ENCODE data around the gene HDGF.
"Not testable (repeated sequence)": the region's sequence is repeated elsewhere in the genome, so short reads cannot be mapped to it uniquely, and the experiment has no call there.

Gene HDGF

DNA sequence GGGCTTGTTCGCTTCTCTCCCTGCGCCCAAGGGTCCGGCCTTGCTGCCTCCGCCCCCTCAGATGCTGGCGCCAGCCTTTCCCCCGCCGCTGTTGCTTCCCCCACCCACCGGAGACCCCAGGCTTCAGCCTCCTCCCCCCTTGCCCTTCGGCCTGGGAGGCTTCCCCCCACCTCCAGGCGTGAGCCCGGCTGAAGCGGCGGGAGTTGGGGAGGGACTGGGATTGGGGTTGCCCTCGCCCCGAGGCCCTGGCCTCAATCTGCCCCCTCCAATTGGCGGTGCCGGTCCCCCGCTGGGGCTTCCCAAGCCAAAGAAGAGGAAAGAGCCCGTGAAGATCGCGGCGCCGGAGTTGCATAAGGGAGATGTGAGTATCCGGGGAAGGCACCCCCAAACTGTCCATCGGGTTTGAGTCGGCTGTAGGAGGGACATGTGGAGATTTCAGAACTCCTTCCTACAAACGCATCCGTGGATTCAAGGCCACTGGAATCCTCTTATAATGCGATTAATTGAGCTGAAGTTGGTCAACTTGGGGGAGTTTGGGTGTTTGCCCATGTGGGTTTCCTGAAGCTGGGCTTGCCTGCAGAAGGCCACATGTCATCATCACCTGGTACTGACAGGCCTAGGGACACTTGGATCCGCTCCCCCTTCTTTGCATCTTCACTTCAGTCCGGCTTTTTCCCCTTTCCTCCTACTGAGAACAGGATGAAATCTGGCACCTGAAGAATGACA lies 16.6 kb upstream of the HDGF start:
- DNase-seq, result peak in 4 of 10 donors; percentile 16 to 87 (median 80)
- intact Hi-C loops (cut with DNase I), result loop anchor here (1.0 kb wide), 2 partner anchors 17 to 27 kb away; partner anchors contain the start of genes HDGF and MRPL24

DNA sequence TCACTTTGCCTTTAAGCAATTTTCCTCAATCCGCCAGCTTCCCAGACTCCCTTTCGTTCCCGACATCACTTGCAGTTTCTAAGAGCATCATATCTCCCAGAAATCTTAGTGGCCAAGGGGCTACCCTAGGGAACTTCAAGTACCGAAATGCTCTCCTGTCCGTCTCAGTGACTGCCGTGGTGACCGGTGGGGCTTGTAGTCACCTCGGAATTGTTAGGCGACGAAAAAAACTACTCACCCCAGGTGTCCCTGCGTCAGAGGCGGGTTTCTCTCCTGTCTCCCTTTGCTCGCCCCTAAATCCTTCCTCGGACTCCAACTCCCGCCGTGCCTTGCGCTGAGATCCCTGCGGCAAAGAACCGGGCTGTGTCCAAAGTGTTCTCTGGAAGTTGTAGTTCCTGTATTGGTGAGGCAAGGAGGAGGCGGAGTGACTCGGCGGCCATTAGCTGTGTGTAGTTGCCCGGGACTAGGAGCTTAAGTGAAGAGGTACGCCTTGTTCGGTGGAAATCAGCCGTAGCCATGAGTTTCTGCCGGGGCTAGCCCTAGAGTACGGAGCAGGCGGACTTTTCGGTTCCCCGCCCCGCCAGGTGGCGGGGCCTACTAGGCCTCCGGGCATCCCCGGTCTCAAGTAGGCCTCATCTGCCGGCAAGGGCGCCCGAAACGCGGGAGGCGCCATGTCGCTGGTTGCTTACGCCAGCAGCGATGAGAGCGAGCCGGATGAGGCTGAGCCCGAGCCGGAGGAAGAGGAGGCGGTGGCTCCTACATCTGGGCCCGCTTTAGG lies 15.8 kb upstream of the HDGF start, which contains the start of gene PRCC:
Gene PRCC (plus strand): TSS at position 435 of the 778 bp plus-strand sequence. CDS start 237 bp downstream, at position 672.
- intact Hi-C loops (cut with DNase I), result loop anchor here (1.0 kb wide), 2 partner anchors 16 to 26 kb away; partner anchors contain the start of genes HDGF and MRPL24
- DNase-seq, result peak; percentile 99 to 100 (median 100)

DNA sequence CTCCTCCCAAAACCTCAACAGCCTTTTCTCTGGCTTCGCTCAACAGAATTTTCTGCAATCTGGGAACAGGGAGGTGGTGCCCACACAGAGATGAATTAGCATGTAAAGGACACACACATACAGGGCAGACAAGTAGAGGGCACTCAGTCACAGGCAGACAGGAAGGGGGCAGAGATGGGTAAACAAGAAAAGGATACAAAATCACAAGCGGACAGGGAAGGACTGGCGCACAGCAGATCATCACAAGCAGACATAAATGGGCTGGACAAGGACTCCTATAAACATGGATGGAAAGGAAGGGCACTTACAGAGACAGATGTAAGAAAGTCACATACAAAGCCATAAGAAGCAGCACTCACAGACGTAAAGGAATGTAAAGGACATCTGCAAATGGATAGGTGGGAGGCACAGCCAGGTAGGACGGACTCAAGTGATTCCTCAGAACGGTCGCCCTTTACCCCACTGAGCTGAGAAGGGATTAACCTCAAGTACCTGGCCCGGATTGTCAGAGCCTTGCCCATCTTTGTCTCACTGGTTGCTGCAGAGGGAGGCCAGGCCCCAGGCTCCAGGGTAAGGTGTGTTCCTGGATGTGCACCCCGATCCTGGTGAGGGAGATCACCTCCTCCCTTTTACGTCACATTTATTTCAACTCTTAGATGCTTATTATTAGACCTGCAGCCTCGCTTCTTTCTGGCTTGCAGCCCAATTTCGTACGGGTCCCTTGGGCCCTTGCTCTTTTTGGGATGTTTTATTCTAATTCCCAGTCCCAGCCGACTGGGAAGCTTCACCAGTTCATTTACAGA lies 15.0 kb upstream of the HDGF start:
- intact Hi-C loops (cut with DNase I), result loop anchor here (1.0 kb wide), 2 partner anchors 15 to 25 kb away; partner anchors contain the start of genes HDGF and MRPL24
- DNase-seq, result peak in 3 of 10 donors; percentile 30 to 87 (median 49)

DNA sequence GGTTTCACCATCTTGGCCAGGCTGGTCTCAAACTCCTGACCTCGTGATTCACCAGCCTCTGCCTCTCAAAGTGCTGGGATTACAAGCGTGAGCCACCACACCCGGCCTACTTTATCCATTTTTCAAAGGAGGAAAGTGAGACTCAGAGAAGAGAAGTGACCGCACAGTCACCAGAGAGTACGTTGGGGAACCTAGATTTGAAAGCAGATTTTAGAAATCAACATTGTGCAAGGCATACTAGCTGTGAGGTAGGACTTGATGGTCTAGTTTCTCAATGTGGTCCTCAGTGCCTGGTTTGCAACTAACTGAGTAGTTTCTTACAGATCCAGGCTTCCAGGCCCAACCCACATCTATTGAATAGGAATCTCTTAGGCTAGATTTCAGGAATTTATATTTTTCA lies 14.2 kb upstream of the HDGF start:
- intact Hi-C loops (cut with DNase I), result no loop called here
- no peak for DNase-seq

DNA sequence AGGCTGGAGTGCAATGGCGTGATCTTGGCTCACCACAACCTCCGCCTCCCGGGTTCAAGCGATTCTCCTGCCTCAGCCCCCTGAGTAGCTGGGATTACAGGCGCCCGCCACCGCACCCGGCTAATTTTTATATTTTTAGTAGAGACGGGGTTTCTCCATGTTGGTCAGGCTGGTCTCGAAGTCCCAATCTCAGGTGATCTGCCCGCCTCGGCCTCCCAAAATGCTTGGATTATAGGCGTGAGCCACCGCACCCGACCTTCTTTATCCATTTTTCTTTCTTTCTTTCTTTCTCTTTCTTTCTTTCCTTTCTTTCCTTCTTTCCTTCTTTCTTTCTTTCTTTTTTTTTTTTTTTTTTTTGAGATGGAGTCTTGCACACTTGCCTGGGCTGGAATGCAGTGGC lies 13.7 kb upstream of the HDGF start:
- peak in 2 of 10 donors; percentile 33 to 41 for DNase-seq
- intact Hi-C loops (cut with DNase I), result not testable (repeated sequence)

DNA sequence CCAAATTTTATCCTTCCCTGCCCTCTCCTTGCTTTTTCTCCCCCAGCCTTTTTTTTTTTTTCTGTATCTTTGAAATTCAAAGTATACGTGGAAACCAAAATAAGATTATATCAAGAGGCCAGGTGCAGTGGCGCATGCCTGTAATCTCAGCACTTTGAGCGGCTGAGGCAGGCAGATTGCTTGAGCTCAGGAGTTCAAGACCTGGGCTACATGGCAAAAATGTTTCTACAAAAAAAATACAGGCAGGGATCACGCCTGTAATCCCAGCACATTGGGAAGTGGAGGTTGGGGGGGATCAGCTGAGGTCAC lies 9.3 kb upstream of the HDGF start:
- DNase-seq, result peak in 1 of 10 donors; percentile 28
- intact Hi-C loops (cut with DNase I), result no loop called here

DNA sequence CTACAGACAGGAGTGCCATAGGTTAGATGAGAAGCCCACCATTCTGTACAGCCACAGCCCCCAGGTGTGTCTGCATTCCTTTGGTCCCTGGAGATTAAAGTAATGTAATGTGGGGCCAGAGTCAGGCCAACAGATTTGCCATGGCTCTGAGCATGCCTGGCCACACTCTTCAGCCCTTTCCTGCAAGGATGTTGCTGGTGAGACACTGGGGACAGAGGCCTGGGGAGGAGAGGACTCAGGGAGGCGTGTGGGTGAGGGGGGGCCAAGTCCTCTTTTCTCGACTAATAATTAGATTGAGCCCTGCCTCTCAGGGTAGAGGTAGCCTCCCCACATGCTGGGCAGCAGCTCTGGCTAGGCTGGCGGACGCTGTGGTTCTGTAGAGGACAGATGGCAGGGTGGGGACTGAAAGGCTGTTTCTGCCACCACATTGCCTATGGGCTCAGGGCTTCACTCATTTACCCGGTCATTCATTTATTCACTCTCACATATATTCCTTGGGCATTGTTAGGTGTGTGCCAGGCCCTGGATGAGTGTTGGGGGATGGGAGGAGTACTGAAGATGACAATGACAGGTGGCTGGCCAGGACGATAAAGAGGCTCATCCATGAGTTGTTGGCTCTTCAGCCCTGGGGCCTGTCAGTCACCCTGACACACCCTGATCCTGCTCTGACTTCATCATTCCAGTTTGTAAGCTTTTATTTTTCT lies 8.8 kb upstream of the HDGF start:
- intact Hi-C loops (cut with DNase I), result no loop called here
- peak in 1 of 10 donors; percentile 39 for DNase-seq

DNA sequence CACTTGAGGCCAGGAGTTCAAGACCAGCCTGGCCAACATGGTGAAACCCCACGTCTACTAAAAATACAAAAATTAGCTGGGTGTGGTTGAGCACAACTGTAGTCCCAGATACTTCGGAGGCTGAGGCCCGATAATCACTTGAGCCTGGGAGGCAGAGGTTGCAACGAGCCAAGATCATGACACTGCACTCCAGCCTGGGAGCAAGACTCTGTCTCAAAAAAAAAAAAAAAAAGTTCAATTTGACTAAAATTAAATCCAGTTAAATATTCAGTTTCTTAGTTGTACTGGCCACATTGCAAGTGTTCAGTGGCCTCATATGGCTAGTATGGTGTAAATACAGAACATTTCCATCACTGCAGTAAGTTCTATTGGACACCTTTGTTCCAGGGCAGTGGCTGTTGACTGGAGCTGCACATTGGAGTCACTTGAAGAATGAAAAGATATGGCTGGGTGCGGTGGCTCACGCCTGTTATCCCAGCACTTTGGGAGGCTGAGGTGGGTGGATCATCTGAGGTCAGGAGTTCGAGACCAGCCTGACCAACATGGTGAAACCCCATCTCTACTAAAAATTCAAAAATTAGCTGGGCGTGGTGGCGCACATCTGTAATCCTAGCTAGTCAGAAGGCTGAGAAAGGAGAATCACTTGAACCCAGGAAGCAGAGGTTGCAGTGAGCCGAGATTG lies 6.2 kb upstream of the HDGF start:
- intact Hi-C loops (cut with DNase I), result loop anchor here (10.0 kb wide), 1 partner anchor 287 kb away; the partner anchor contains the start of gene ARHGEF11
- peak in 1 of 10 donors; percentile 7 for DNase-seq

DNA sequence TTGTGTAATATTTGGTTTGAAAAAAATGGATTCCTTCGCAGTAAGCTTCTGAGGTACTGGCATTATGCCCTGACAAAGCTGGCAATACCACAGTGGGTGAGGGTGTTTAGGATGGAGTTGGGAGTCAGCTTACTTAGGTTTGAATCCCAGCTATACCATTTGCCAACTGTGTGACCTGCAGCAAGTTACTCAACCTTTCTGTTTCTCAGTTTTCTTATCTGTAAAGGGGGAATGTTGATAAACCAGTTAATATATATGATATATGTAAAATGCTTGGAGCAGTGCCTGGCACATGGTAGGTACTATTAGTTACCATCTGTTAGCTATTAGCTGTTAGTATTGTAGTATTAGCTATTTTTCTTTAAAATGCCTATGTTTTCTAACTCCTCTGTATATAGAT lies 4.9 kb upstream of the HDGF start:
- DNase-seq, result no peak
- intact Hi-C loops (cut with DNase I), result loop anchor here (10.0 kb wide), 1 partner anchor 288 kb away; the partner anchor contains the start of gene ARHGEF11

DNA sequence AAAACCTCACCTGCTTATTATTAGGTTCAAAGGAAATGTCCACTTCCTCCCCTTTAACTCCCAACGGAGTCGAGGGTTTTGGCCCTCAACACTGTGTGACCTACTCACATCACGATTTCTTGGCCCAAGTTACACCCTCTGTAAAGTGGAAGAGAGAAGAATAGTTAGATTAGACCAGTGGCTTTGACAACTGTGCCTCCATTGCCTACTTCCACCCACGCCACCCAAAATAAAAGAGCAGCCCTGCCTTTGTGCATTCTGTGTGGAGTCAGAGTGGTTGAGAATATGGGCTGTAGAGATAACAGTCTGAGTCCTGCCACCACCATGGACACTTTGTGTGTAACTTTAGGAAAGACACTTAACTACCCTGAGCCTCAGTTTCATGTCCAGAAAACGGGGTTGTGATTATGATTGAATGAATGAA lies 4.1 kb upstream of the HDGF start:
- intact Hi-C loops (cut with DNase I), result loop anchor here (10.0 kb wide), 1 partner anchor 289 kb away; the partner anchor contains the start of gene ARHGEF11
- no peak for DNase-seq

DNA sequence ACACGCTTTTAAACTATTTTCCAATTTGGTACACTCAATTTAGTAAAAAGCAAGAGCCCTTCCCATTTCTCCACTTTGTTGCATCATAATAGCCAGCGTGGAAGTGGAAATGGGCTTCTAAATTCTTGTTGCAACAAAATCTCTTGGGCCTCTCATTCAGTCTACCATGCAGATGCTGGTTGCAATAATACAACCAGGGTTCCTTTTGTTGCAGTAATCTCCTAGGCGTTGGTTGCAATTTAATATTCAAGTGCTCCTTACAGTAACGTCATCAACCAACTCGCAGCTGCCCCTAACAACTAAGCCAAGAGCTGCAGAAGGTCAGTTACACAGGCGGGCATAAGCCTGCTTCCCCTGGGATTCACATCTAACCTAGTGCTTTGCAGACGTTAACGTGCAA lies 2.7 kb upstream of the HDGF start:
- intact Hi-C loops (cut with DNase I), result loop anchor here (10.0 kb wide), 1 partner anchor 291 kb away; the partner anchor contains the start of gene ARHGEF11
- no peak for DNase-seq

DNA sequence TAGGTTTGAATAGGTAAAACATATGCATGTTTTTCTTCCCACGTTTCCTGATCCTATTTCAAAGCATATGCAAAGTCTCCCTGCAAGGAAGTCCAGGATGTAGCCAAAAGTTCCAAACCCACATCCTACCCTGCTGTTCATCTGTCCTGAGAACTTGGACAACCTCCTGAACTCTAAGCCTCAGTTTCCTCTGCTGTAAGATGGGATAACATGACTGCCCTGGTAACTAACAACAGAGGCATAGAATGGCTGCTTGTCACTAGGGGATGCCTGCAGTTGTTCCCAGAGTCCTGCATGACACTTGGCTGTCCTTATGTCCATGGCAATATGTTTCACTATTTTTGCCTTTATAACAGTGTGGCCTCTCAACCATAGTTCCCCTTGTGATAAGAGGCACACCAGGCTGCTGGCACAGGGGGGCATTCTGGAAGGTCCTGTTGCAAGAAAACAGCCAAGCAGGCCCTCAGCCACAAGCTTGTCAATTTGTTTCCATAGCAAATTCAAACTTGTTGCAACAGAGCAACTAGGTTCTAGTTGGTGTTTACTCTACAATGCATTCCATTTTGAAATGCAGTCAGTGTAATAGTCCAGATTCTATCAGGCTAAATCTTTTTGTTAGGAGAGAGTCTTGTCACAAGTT lies 1.5 kb upstream of the HDGF start:
- DNase-seq, result no peak
- intact Hi-C loops (cut with DNase I), result loop anchor here (10.0 kb wide), 1 partner anchor 292 kb away; the partner anchor contains the start of gene ARHGEF11

DNA sequence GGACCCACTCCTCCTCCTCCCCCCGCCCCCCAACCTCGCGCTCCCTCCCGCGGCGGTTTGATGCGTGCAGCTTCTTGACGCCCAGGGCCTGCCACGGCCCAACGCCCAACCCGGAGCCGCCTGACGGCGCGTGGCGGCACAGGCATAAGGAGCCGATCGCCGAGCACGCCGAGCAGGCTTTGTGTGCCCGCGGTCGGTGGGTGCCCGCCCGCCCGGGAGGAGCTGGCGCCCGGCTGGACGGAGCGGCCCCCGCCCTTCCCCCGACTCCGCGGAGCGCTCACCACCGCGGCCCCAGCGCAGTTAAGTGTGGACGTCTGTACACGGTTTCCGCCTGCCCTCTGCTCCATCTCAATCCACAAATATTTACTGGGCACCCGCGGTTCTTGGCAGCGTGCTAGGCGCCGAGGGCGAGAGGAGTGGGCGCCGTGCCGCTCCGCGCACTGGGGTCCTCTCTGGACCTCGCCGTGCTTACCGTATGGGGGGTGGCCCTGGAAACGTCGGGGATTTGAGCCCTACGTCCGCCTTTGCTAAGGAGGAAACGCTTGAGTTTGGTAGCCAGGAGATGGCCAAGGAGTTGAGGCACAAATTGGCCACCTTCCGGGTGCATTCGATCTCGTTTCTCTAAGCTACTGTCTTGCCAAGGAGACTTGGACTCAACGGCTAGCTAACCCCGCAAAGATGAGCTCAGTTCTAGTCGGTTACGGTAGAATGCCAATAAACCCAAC lies 444 bp upstream of the HDGF start:
- peak; percentile 95 to 100 (median 98) for DNase-seq
- intact Hi-C loops (cut with DNase I), result loop anchor here (1.0 to 10.0 kb wide), 2 partner anchors 15 to 293 kb away; partner anchors contain the start of genes ARHGEF11 and PRCC

DNA sequence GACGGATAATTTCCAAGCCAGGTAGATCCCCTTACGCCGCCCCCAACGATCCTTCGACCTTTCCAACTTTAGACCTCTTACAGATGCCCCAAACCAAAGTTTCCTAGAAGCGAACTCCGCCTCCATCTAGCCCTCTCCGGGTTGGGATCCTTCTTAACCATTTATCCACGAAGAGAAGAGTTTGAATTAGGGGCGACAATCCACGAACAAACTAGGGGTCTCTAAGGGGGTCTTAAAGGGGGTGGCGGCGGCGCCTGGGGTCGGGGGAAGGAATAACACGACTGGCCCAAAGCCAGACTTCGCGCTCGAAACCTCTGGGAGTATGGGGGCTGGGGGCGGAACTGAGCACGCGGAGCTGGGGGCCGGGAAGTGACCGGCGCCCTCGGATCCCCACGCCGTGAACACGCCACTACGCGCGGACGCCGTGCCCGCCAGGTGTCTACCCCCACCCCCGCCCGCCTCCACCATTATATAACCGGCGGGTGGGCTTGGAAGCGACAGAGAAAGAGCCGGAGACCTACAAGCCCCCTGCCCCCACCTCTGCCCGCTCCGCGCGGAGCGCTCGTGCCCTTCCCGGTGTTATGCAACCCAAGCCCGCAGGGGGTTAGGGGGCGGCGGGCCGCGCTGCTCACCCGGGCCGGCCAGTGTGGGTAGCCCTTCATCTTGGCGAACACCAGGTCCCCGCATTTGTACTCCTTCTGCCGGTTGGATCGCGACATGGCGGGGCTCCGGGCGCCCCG lies 594 bp downstream of the HDGF start:
- peak in 8 of 10 donors; percentile 25 to 91 (median 44) for DNase-seq
- intact Hi-C loops (cut with DNase I), result loop anchor here (1.0 to 10.0 kb wide), 2 partner anchors 16 to 294 kb away; partner anchors contain the start of genes ARHGEF11 and PRCC

DNA sequence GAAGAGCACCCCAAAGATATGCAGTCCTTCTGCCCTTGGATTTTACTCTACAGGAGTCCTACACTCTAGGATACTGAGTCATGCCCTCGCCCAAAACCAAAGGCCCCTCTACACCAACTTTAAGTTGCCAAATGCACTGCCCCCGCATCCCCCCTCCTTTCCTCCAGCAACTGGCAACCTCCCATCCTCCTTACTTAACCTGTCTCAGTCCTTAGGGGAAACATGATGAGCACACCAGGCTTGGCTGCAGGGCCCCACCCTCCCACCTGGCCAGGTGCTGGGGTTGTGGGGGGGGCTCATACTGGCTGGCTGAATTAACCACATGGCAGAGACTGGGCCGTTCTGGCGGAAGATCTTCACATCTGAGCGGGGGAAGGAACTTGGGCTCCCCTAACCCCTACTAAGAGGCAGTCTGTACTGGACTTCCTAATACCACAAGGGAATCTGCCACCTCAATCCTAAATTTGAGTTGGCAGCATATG lies 1.2 kb downstream of the HDGF start:
- intact Hi-C loops (cut with DNase I), result loop anchor here (10.0 kb wide), 1 partner anchor 295 kb away; the partner anchor contains the start of gene ARHGEF11
- DNase-seq, result peak in 1 of 10 donors; percentile 67

DNA sequence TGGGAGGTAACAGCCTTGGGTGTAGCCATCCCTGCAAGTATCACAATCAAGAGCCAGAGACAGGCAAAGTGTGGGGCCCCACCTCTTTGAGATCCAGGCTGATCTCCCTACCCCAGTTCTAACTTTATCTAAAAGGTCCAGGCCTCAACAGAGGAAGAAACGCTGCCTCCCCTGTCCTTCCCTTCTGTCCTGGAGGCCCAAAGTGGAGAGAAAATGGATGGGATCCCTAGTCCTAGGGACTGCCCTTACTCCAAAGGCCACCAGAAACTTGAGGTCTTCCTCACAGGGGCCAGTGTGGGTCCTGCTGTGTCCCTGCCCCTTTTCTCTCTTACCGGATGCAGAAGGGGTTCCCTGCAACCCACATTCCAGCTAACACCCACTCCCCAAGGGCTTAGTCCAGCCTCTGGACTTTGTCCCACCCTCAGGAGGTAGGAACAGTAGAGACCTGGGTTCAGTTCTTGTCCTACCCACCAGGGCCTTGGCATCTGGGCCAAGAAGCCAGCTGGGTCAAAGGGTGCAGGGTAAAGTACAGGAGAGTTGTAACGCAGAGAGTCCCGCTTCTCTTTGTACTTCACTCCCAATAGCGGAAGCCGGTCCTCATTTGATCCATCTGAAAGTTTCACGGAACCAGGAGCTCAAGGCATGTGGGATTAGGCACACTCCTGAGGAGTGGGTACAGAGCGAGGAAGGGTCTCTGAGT lies 1.9 kb downstream of the HDGF start:
- intact Hi-C loops (cut with DNase I), result loop anchor here (10.0 kb wide), 1 partner anchor 295 kb away; the partner anchor contains the start of gene ARHGEF11
- no peak for DNase-seq

All from posterior cingulate gyrus (tissue), 11 donors.